Calu3 (cell line): ENCODE results near the gene SEMA3C. TPM values are rescaled to one million over a fixed set of nuclear protein-coding genes. Genes with fewer than 3 reads are reported as not detected.

Source experiments
- BruUV-seq: library from RNA; stranded (reverse); fragments of 400-500 nt; replicated peaks from 2 replicates; lab custom pipeline; 2021; lab: Mats Ljungman, UMichigan
- CTCF ChIA-PET: fragments of 300-600 bp; sonication (Branson Sonifier 250); formaldehyde crosslinking; loops from one replicate; lab custom pipeline; 2022; ENCODE audit warnings: antibody characterized with exemption; lab: Charles Lee
- DNase-seq: peaks from one replicate; pipeline ENCODE4 v3.0.0; 2022
- H3K27ac Mint-ChIP-seq: one replicate; pipeline ENCODE4 v1.8.0; 2022; ENCODE audit warnings: mixed read lengths; ENCODE audit not compliant: unreplicated experiment
- H3K27me3 Mint-ChIP-seq: one replicate; pipeline ENCODE4 v1.8.0; 2022; ENCODE audit warnings: mixed read lengths; ENCODE audit not compliant: unreplicated experiment
- H3K36me3 Mint-ChIP-seq: one replicate; pipeline ENCODE4 v1.8.0; 2022; ENCODE audit warnings: mild to moderate bottlenecking, moderate library complexity, mixed read lengths; ENCODE audit not compliant: insufficient read depth, unreplicated experiment
- H3K4me1 Mint-ChIP-seq: one replicate; pipeline ENCODE4 v1.8.0; 2022; ENCODE audit warnings: mild to moderate bottlenecking, low read depth, mixed read lengths; ENCODE audit not compliant: unreplicated experiment
- H3K4me3 Mint-ChIP-seq: one replicate; pipeline ENCODE4 v1.8.0; 2022; ENCODE audit warnings: mild to moderate bottlenecking, low read depth, moderate library complexity, mixed read lengths; ENCODE audit not compliant: unreplicated experiment
- H3K9me3 Mint-ChIP-seq: one replicate; pipeline ENCODE4 v1.8.0; 2022; ENCODE audit warnings: low read depth, mixed read lengths; ENCODE audit not compliant: unreplicated experiment
- intact Hi-C: fragments of 100-400 bp; cut with micrococcal nuclease; formaldehyde crosslinking; loops from one replicate; pipeline ENCODE4 v1.10.0; 2022; ENCODE audit not compliant: unreplicated experiment
- total RNA-seq: library from RNA; stranded (reverse); gene quantifications from 2 replicates; pipeline ENCODE4 v1.2.3, GENCODE V29; 2022
- TF ChIP-seq, protein P1 (sequence below): fragments of 200-600 bp; IDR thresholded peaks from one replicate; pipeline ENCODE4 v1.8.0; 2022; ENCODE audit warnings: antibody characterized with exemption; ENCODE audit not compliant: unreplicated experiment

The SEMA3C gene
- total RNA-seq, 1 experiment from 2014 or later: 67.7 TPM

DNA sequence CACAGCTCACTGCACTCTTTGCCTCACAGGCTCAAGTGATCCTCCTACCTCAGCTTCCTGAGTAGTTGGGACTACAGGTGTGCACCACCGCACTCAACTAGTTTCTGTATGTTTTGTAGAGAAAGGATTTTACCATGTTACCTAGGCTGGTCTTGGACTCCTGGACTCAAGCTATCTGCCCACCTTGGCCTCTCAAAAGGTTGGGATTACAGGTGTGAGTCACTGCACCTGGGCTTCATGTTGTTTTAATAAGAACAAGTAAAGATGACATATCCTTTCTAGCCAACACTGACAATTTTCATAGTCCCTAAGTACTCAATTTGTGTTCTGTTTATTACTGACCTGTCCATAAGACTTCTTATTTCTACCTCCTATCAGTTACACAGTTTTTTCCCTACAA is 16.8 kb downstream of the SEMA3C start:
- CTCF ChIA-PET: no interaction called here
- H3K27ac Mint-ChIP-seq: no peak overlapping the region

DNA sequence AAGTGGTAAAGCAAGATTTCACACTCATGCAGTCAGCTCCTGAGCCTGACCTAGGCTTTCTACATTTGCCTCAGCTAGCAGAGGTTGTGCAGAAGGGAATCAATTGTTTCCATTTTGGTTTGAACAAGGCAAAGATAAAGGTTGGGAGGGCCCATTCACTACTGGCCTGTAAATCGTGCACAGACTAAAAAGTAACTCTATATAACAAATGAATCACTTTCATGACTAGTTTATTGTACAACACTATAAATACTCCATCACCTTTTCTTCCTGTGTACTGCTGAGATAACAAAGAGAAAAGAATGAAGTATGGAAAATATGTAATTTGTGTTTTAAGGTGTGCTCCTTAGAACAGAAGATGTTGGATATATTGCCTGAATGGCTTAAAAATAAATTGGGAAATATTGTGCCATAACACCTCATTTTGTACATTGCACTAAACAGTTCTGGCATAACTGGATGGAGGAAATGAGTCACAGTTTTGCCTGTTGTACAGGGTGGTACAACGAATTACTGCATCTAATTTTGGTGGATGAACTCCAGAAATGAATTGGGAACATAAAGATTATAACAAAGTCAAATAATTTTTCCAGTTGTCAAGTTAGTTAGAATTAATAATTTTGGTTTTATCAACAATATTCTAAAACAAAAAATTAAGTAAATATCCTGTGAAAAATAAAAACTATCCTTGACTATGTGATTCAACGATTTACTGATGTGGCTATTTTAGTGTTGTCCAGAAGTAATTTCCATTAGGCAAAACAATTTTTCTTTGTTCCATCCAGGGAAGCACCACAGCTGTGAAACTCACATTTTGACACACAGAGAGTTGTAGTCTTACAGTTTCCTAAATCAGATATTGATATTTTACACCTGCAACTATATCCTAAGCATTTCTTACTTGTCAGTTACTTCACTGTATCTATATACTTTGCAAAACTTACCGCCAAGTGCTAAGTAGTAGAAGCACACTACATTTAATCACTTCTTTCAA is 18.0 kb downstream of the SEMA3C start:
- Mint-ChIP-seq H3K36me3 (no peaks in the 10 kb centered on the region), H3K4me1 (peaks cover 13% of the 10 kb centered on the region), H3K27ac (peak overlapping the region; percentile 56), H3K4me3 (no peak overlapping the region), H3K27me3 (no peaks in the 10 kb centered on the region), H3K9me3 (no peaks in the 10 kb centered on the region)
- BruUV-seq: no TSS peak
- TF ChIP-seq, protein P1, sequence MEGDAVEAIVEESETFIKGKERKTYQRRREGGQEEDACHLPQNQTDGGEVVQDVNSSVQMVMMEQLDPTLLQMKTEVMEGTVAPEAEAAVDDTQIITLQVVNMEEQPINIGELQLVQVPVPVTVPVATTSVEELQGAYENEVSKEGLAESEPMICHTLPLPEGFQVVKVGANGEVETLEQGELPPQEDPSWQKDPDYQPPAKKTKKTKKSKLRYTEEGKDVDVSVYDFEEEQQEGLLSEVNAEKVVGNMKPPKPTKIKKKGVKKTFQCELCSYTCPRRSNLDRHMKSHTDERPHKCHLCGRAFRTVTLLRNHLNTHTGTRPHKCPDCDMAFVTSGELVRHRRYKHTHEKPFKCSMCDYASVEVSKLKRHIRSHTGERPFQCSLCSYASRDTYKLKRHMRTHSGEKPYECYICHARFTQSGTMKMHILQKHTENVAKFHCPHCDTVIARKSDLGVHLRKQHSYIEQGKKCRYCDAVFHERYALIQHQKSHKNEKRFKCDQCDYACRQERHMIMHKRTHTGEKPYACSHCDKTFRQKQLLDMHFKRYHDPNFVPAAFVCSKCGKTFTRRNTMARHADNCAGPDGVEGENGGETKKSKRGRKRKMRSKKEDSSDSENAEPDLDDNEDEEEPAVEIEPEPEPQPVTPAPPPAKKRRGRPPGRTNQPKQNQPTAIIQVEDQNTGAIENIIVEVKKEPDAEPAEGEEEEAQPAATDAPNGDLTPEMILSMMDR: no peak
- no peak for DNase-seq
- intact Hi-C loops: no loop called here
- CTCF ChIA-PET: no interaction called here

More for the DNA sequence above, 16.8 kb downstream of the SEMA3C start:
- BruUV-seq: no TSS peak
- TF ChIP-seq, protein P1: no peak
- H3K36me3 Mint-ChIP-seq: no peaks in the 10 kb centered on the region
- no peaks in the 10 kb centered on the region for H3K27me3 Mint-ChIP-seq
- intact Hi-C loops: no loop called here
- peaks cover 7% of the 10 kb centered on the region for H3K4me1 Mint-ChIP-seq
- no peaks in the 10 kb centered on the region for H3K9me3 Mint-ChIP-seq
- H3K4me3 Mint-ChIP-seq: no peak overlapping the region
- no peak for DNase-seq

DNA sequence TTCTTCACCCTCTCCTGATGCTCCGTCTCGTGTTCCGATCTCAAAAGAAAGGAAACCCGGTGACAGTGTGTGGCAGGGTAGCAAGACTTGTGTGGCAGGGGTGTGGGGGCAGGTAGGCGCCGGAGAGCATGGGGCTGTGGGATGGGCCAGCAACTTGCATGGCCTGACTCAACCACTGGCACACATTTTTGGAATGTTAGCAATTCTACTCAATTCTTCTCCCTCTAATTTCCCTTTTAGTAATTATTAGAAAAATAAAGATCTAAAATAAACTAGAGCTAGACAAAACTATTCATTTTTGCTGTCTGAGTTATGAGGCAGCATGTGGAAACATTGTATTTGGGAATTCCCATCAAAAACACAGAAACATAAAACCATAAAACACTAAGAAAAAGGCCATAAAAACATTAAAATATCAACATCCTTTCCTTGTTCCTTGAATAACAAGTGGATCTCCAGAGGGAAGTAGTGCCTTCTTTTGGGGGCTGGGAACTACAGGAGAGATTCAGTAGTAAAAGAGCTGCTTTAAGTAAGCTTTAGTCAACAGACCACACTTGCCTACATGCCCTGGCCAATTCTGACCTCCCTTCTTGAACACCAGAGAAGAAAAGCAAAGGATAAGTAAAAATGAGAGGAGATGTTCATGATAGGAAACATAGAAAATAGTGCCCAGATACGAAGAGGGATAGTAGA is 21.8 kb downstream of the SEMA3C start:
- intact Hi-C loops: no loop called here
- Mint-ChIP-seq H3K9me3 (no peaks in the 10 kb centered on the region), H3K27me3 (no peaks in the 10 kb centered on the region), H3K4me3 (no peak overlapping the region), H3K4me1 (peaks cover 21% of the 10 kb centered on the region), H3K27ac (peak overlapping the region; percentile 13), H3K36me3 (no peaks in the 10 kb centered on the region)
- CTCF ChIA-PET: no interaction called here
- TF ChIP-seq, protein P1: no peak
- no TSS peak for BruUV-seq
- no peak for DNase-seq

DNA sequence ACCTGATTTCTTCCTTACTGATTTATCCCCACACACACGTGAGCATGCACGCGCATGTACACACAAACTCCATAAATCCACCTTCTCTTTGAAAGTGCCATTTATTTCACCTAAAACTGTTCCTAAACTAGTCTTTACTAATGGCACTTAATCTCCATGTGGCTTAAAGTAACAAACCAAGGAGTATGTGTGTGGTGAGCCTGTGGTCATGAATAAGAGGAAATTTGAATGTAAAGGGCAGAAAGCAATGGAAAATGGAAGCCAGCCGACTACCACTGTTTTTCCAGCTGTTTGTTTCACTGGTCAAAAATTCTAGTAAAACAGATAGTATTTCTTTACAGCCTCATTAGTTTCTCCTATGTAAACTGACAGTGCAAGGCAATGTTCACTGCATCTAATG is 23.8 kb downstream of the SEMA3C start:
- CTCF ChIA-PET: no interaction called here
- no peaks in the 10 kb centered on the region for H3K27me3 Mint-ChIP-seq
- no peak overlapping the region for H3K4me3 Mint-ChIP-seq
- no peaks in the 10 kb centered on the region for H3K36me3 Mint-ChIP-seq
- DNase-seq: no peak
- H3K27ac Mint-ChIP-seq: no peak overlapping the region
- intact Hi-C loops: no loop called here
- TF ChIP-seq, protein P1: no peak
- no peaks in the 10 kb centered on the region for H3K9me3 Mint-ChIP-seq
- peaks cover 31% of the 10 kb centered on the region for H3K4me1 Mint-ChIP-seq
- BruUV-seq: no TSS peak
